ENCODE measurements around the gene BCAS2.

GRCh38 chr1:114536043-114536442 is 45.4 kb downstream of the BCAS2 start:
- no peak for TF ChIP-seq CTCF (conservative IDR thresholded peaks at IDR 0.05)
- no peak for TF ChIP-seq ZFX (IDR thresholded peaks at IDR 0.05)

Data from C4-2B (cell line).